ENCODE measurements around the gene OR52N1. TPM values are rescaled to one million over a fixed set of nuclear protein-coding genes. Genes with fewer than 3 reads are reported as not detected.
A peak's percentile ranks its signal among the peaks of the same experiment; 100 is the strongest.

The OR52N1 gene
- polyA plus RNA-seq, 3 donors = not detected

GRCh38 chr11:5818245-5818886 lies 27.3 kb upstream of the OR52N1 start:
- H3K4me3 Mint-ChIP-seq = peak overlapping the region; percentile 51 to 73
- H3K36me3 Mint-ChIP-seq = no peaks in the 10 kb centered on the region
- peaks cover 0 to 8% (median 2%) of the 10 kb centered on the region in 7 donors for H3K9me3 Mint-ChIP-seq
- H3K27me3 Mint-ChIP-seq (ENCODE audit: low read depth in 3 of 3) = no peaks in the 10 kb centered on the region
- intact Hi-C loops (cut with micrococcal nuclease) = loop anchor here in 1 of 2 donors (5.0 kb wide), 1 partner anchor 131 kb away; the partner anchor contains the start of genes TRIM22 and TRIM5
- no peak overlapping the region for H3K9ac ChIP-seq (ENCODE audit: insufficient read depth, low read length, poor library complexity, severe bottlenecking)
- peak overlapping the region; percentile 40 for H3K4me2 ChIP-seq (replicated peaks; ENCODE audit: extremely low read depth, low read length, poor library complexity, severe bottlenecking)
- peak overlapping the region in 1 of 2 donors; percentile 62 for H3K27ac ChIP-seq (ENCODE audit: low read depth in 1 of 2, low read length in 2 of 2)
- WGBS (ENCODE audit: insufficient coverage) = no CpG with 5 or more reads among the region's 1 CpG
- H3K27me3 ChIP-seq (ENCODE audit: control insufficient read depth in 2 of 2, insufficient read depth in 2 of 2, low read length in 2 of 2) = no peaks in the 10 kb centered on the region
- DNase-seq = peak in 2 of 3 donors; percentile 7 to 40
- peak overlapping the region in 2 of 3 experiments; percentile 10 to 38 for H3K4me3 ChIP-seq (replicated peaks in 1 of 3; ENCODE audit: low read depth in 2 of 3, low read length in 3 of 3)
- TF ChIP-seq CTCF (IDR thresholded peaks at IDR 0.05) = no peak
- peaks cover 23 to 36% of the 10 kb centered on the region in 2 donors for H3K4me1 ChIP-seq (ENCODE audit: control insufficient read depth in 1 of 2, insufficient read depth in 2 of 2, low read length in 2 of 2)
- peaks cover 32% of the 10 kb centered on the region for H3K4me1 Mint-ChIP-seq
- H3K36me3 ChIP-seq (replicated peaks in 1 of 2; ENCODE audit: control insufficient read depth in 1 of 2, insufficient read depth in 2 of 2, low read length in 2 of 2) = no peaks in the 10 kb centered on the region
- H3K79me2 ChIP-seq (ENCODE audit: insufficient read depth, low read length) = no peaks in the 10 kb centered on the region
- H2AFZ ChIP-seq (ENCODE audit: insufficient read depth, low read depth, low read length, poor library complexity, severe bottlenecking) = peak overlapping the region; percentile 63
- H3K9me3 ChIP-seq (replicated peaks in 1 of 2; ENCODE audit: control insufficient read depth in 1 of 2, insufficient read depth in 1 of 2, low read length in 2 of 2) = peaks cover 0 to 4% of the 10 kb centered on the region in 2 donors
- peak overlapping the region in 5 of 7 donors; percentile 18 to 87 (median 55) for H3K27ac Mint-ChIP-seq
- no peaks in the 10 kb centered on the region for H4K20me1 ChIP-seq (ENCODE audit: insufficient read depth, low read length)

GRCh38 chr11:5815534-5815933 lies 24.5 kb upstream of the OR52N1 start:
- no peaks in the 10 kb centered on the region for H3K36me3 Mint-ChIP-seq
- Histone ChIP-seq H3K4me3 (replicated peaks in 1 of 3; ENCODE audit: low read depth in 2 of 3, low read length in 3 of 3) (peak overlapping the region in 1 of 3 experiments; percentile 10), H3K9me3 (replicated peaks in 1 of 2; ENCODE audit: control insufficient read depth in 1 of 2, insufficient read depth in 1 of 2, low read length in 2 of 2) (peaks cover 0 to 4% of the 10 kb centered on the region in 2 donors), H3K36me3 (replicated peaks in 1 of 2; ENCODE audit: control insufficient read depth in 1 of 2, insufficient read depth in 2 of 2, low read length in 2 of 2) (no peaks in the 10 kb centered on the region), H4K20me1 (ENCODE audit: insufficient read depth, low read length) (no peaks in the 10 kb centered on the region), H3K27me3 (ENCODE audit: control insufficient read depth in 2 of 2, insufficient read depth in 2 of 2, low read length in 2 of 2) (no peaks in the 10 kb centered on the region), H3K4me1 (ENCODE audit: control insufficient read depth in 1 of 2, insufficient read depth in 2 of 2, low read length in 2 of 2) (peaks cover 24 to 37% of the 10 kb centered on the region in 2 donors), H3K4me2 (replicated peaks; ENCODE audit: extremely low read depth, low read length, poor library complexity, severe bottlenecking) (peak overlapping the region; percentile 47), H3K9ac (ENCODE audit: insufficient read depth, low read length, poor library complexity, severe bottlenecking) (no peak overlapping the region), H2AFZ (ENCODE audit: insufficient read depth, low read depth, low read length, poor library complexity, severe bottlenecking) (no peak overlapping the region), H3K79me2 (ENCODE audit: insufficient read depth, low read length) (no peaks in the 10 kb centered on the region), H3K27ac (ENCODE audit: low read depth in 1 of 2, low read length in 2 of 2) (peak overlapping the region in 1 of 2 donors; percentile 73)
- TF ChIP-seq CTCF (IDR thresholded peaks at IDR 0.05) = no peak
- H3K9me3 Mint-ChIP-seq = peaks cover 0 to 8% (median 2%) of the 10 kb centered on the region in 7 donors
- no CpG with 5 or more reads among the region's 4 CpGs for WGBS (ENCODE audit: insufficient coverage)
- H3K27me3 Mint-ChIP-seq (ENCODE audit: low read depth in 3 of 3) = no peaks in the 10 kb centered on the region
- peak overlapping the region in 1 of 2 donors; percentile 65 for H3K4me3 Mint-ChIP-seq
- DNase-seq = peak; percentile 81 to 91 (median 86)
- H3K27ac Mint-ChIP-seq = peak overlapping the region; percentile 20 to 79 (median 44)
- peaks cover 32% of the 10 kb centered on the region for H3K4me1 Mint-ChIP-seq
- intact Hi-C loops (cut with micrococcal nuclease) = loop anchor here in 1 of 2 donors (5.0 kb wide), 1 partner anchor 128 kb away; the partner anchor contains the start of genes TRIM22 and TRIM5
